HFFc6 (cell line): ENCODE results near the gene NPDC1. TPM values are rescaled to one million over a fixed set of nuclear protein-coding genes. Genes with fewer than 3 reads are reported as not detected.

Experiments used
- DNase-seq: peaks from one replicate; pipeline ENCODE4 v3.0.0-alpha.2; 2018
- H3K27ac Mint-ChIP-seq: 2 replicates; pipeline ENCODE4 v1.8.0; 2020; ENCODE audit warnings: mild to moderate bottlenecking, mixed read lengths
- H3K27me3 Mint-ChIP-seq: 2 replicates; pipeline ENCODE4 v1.8.0; 2021; ENCODE audit warnings: mild to moderate bottlenecking, moderate library complexity, mixed read lengths; ENCODE audit not compliant: insufficient read depth
- H3K36me3 Mint-ChIP-seq: 2 replicates; pipeline ENCODE4 v1.8.0; 2021; ENCODE audit warnings: low read depth, mixed read lengths
- H3K4me1 Mint-ChIP-seq: 2 replicates; pipeline ENCODE4 v1.8.0; 2020; ENCODE audit warnings: low read depth, mixed read lengths
- H3K4me3 Mint-ChIP-seq: 2 replicates; pipeline ENCODE4 v1.8.0; 2020; ENCODE audit warnings: mild to moderate bottlenecking, moderate library complexity, mixed read lengths
- H3K9me3 Mint-ChIP-seq: 2 replicates; pipeline ENCODE4 v1.8.0; 2020; ENCODE audit warnings: mild to moderate bottlenecking, mixed read lengths
- total RNA-seq, 6 experiments: library from RNA; stranded (reverse); fragmentation: NEBNext Ultra II Directional; extraction: Animal tissue kit (Norgen Biotek cat#: 25700); gene quantifications; 2 replicates in 1 of 6; 3 replicates in 5 of 6; pipeline ENCODE4 v1.2.3, GENCODE V29; 2021
- TF ChIP-seq, protein P1 (sequence below): fragments of 200-600 bp; sonication (generic); IDR thresholded peaks from 2 replicates; pipeline ENCODE4 v1.5.0; 2021; ENCODE audit warnings: antibody characterized with exemption, mild to moderate bottlenecking

The NPDC1 gene
- total RNA-seq, 6 experiments from 2014 or later, result 112 to 197 (median 119) TPM

- Mint-ChIP-seq H3K4me1 (peaks cover 32% of the 10 kb centered on the region), H3K27me3 (no peaks in the 10 kb centered on the region; the same call in 1 of the 2 replicates), H3K4me3 (no peak overlapping the region), H3K9me3 (no peaks in the 10 kb centered on the region), H3K36me3 (no peaks in the 10 kb centered on the region), H3K27ac (no peak overlapping the region; the same call in 1 of the 2 replicates)
- no peak for DNase-seq
- TF ChIP-seq, protein P1, sequence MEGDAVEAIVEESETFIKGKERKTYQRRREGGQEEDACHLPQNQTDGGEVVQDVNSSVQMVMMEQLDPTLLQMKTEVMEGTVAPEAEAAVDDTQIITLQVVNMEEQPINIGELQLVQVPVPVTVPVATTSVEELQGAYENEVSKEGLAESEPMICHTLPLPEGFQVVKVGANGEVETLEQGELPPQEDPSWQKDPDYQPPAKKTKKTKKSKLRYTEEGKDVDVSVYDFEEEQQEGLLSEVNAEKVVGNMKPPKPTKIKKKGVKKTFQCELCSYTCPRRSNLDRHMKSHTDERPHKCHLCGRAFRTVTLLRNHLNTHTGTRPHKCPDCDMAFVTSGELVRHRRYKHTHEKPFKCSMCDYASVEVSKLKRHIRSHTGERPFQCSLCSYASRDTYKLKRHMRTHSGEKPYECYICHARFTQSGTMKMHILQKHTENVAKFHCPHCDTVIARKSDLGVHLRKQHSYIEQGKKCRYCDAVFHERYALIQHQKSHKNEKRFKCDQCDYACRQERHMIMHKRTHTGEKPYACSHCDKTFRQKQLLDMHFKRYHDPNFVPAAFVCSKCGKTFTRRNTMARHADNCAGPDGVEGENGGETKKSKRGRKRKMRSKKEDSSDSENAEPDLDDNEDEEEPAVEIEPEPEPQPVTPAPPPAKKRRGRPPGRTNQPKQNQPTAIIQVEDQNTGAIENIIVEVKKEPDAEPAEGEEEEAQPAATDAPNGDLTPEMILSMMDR, result no peak
Observed at GRCh38 chr9:136997830-136998234, 48.1 kb downstream of the NPDC1 start.

DNA sequence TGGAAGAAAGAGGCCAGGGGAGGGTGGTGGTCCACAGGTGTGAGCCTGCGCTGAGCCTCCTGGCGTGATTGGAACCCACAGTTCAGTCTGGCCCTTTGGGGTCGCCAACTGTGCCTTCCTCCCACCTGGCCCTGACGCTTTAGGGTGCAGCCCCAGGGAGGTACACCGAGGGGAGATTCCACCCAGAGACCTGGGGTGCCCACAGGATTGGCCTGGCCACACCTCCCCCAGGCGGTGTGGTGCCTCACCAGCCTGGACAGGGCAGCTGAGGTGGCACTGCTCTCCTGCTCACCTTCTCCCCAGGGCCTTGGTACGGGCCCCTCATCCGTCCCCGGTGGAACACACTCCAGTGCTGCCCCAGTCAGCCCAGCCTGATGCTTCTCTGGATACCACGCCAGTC, 48.6 kb downstream of the NPDC1 start:
- Mint-ChIP-seq H3K27ac (no peak overlapping the region), H3K27me3 (no peaks in the 10 kb centered on the region; the same call in 1 of the 2 replicates), H3K36me3 (no peaks in the 10 kb centered on the region), H3K4me1 (peaks cover 32% of the 10 kb centered on the region), H3K9me3 (no peaks in the 10 kb centered on the region), H3K4me3 (no peak overlapping the region)
- no peak for DNase-seq
- TF ChIP-seq, protein P1, result no peak

- Mint-ChIP-seq H3K27me3 (no peaks in the 10 kb centered on the region; the same call in 1 of the 2 replicates), H3K4me3 (peak within 1 kb of the TSS; percentile 46), H3K36me3 (no peaks in the 10 kb centered on the region), H3K27ac (peak within 1 kb of the TSS; percentile 36), H3K9me3 (no peaks in the 10 kb centered on the region; the same call in 1 of the 2 replicates), H3K4me1 (peaks cover 32% of the 10 kb centered on the region)
- TF ChIP-seq, protein P1, result no peak
- DNase-seq, result no peak
Observed at GRCh38 chr9:136996361-136997292, 49.4 kb downstream of the NPDC1 start, which contains the start of gene CLIC3. TSS of gene CLIC3 (minus strand) at chr9:136996568. CDS start at chr9:136996543, 25 bp downstream.

DNA sequence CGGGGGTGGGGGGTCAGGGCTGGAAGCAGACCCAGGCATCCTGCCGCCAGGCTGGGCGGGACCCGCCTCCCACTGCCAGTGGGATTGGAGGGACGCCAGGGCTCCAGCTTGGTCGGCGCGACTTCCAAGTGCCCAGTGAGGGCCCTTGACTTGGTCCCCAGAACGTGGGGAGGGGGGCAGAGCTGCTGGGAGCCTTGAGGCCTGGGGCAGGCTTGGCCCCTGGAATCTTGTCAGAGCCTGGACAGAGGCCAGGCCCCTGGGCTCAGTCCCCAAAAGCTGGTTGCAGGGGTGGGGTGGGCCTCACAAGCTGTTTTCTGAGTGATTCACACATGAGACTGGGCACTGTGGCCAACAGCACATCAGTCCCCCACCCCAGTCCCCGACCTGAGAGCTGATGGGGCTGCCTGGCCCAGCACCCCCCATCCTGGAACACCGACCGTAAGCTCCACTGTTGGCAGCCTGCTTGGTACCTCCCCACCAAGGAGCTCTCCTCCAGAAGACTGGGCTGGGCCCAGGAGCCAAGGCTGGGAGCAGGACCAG, 50.1 kb downstream of the NPDC1 start:
- Mint-ChIP-seq H3K27me3 (peaks cover 2% of the 10 kb centered on the region), H3K36me3 (peaks cover under 1% of the 10 kb centered on the region; the same call in 1 of the 2 replicates), H3K4me3 (peak overlapping the region; percentile 46), H3K4me1 (peaks cover 32% of the 10 kb centered on the region), H3K27ac (peak overlapping the region; percentile 36), H3K9me3 (peaks cover under 1% of the 10 kb centered on the region; the same call in 1 of the 2 replicates)
- peak; percentile 9 for DNase-seq
- TF ChIP-seq, protein P1, result no peak

- Mint-ChIP-seq H3K4me1 (peaks cover 28% of the 10 kb centered on the region), H3K36me3 (peaks cover 5% of the 10 kb centered on the region; the same call in 1 of the 2 replicates), H3K27me3 (peaks cover 4% of the 10 kb centered on the region), H3K27ac (no peak overlapping the region), H3K4me3 (no peak overlapping the region), H3K9me3 (peaks cover 4% of the 10 kb centered on the region; the same call in 1 of the 2 replicates)
- DNase-seq, result no peak
- TF ChIP-seq, protein P1, result no peak
Observed at GRCh38 chr9:136995362-136995761, 50.6 kb downstream of the NPDC1 start.
